Thymus (tissue), 11 donors: ENCODE measurements around the gene SF3B2. TPM values are rescaled to one million over a fixed set of nuclear protein-coding genes. Genes with fewer than 3 reads are reported as not detected.
"Not testable (repeated sequence)": the region's sequence is repeated elsewhere in the genome, so short reads cannot be mapped to it uniquely, and the experiment has no call there.

ENCODE experiments used
- DNase-seq, 9 donors: peaks; one replicate each; pipeline ENCODE4 v3.0.0-alpha.2; 2013; ENCODE audit warnings: low spot score in 9 of 9, low read depth in 6 of 9, missing footprints in 1 of 9
- H3K27ac ChIP-seq, 2 donors: one replicate each; pipeline ENCODE4 v1.5.1; 2013; ENCODE audit warnings: control low read depth in 1 of 2, low read depth in 1 of 2, low read length in 1 of 2, mild to moderate bottlenecking in 1 of 2, moderate library complexity in 1 of 2
- H3K27me3 ChIP-seq, 2 donors: one replicate each; pipeline ENCODE4 v1.5.1; 2013; ENCODE audit warnings: low read length in 1 of 2; ENCODE audit not compliant: control insufficient read depth in 2 of 2, insufficient read depth in 1 of 2
- H3K36me3 ChIP-seq, 2 donors: one replicate each; pipeline ENCODE4 v1.5.1; 2013; ENCODE audit warnings: low read length in 1 of 2, mild to moderate bottlenecking in 1 of 2, moderate library complexity in 1 of 2; ENCODE audit not compliant: control insufficient read depth in 2 of 2, insufficient read depth in 2 of 2
- H3K4me1 ChIP-seq, 2 donors: one replicate each; pipeline ENCODE4 v1.5.1; 2013; ENCODE audit warnings: low read length in 2 of 2; ENCODE audit not compliant: control insufficient read depth in 2 of 2, insufficient read depth in 2 of 2
- H3K4me3 ChIP-seq, 2 donors: one replicate each; pipeline ENCODE4 v1.5.1; 2013; ENCODE audit warnings: low read length in 2 of 2, control low read depth in 1 of 2, mild to moderate bottlenecking in 1 of 2
- H3K9me3 ChIP-seq, 2 donors: one replicate each; pipeline ENCODE4 v1.5.1; 2013; ENCODE audit warnings: low read length in 1 of 2, mild to moderate bottlenecking in 1 of 2; ENCODE audit not compliant: control insufficient read depth in 2 of 2, insufficient read depth in 1 of 2
- WGBS: extraction: QIAGEN DNeasy Blood & Tissue Kit; methylation state at CpG from one replicate; pipeline ENCODE4 v1.1.7; 2013; 5-methylcytosine and 5-hydroxymethylcytosine counted together
- polyA plus RNA-seq: library from polyadenylated mRNA; stranded (reverse); fragments of 200-250 nt; gene quantifications from one replicate; pipeline ENCODE4 v1.2.3, GENCODE V29; 2013
- total RNA-seq: library from RNA; stranded (reverse); fragments of 120-200 nt; gene quantifications from one replicate; pipeline ENCODE4 v1.2.4, GENCODE V29; 2013
- donor health status: healthy.

SF3B2 gene
- total and polyA plus RNA-seq, 2 donors: 127 to 147 TPM

DNA sequence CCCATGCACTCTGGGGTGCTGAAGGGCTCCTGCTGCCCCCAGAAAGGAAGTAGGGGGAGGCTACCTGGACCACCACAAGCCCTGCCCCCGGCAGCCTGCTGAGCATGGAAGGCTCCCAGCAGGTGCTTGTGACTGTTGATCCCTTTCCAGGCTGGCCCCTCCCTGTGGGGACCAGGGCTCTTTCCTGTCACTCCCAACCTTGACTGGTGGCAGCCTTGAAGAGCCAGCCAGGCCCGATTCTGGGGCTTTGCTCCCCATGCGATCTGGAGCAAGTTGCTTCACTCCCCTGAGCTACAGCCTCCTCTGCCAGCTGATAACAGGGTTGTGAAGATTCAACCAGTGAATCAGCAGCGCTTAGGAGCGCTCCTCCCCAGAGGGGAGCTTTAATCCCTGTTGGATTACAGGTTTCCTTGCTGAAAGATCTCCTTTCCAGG is 44.9 kb upstream of the SF3B2 start:
- peaks cover 10 to 31% of the 10 kb centered on the region in 2 donors for H3K27me3 ChIP-seq
- peaks cover 19 to 22% of the 10 kb centered on the region in 2 donors for H3K36me3 ChIP-seq
- WGBS: 43% methylated on average over 5 of the region's 5 CpGs
- peaks cover 7 to 39% of the 10 kb centered on the region in 2 donors for H3K4me1 ChIP-seq
- no peak overlapping the region for H3K4me3 ChIP-seq
- no peak for DNase-seq
- peaks cover 0 to 4% of the 10 kb centered on the region in 2 donors for H3K9me3 ChIP-seq
- H3K27ac ChIP-seq: no peak overlapping the region

DNA sequence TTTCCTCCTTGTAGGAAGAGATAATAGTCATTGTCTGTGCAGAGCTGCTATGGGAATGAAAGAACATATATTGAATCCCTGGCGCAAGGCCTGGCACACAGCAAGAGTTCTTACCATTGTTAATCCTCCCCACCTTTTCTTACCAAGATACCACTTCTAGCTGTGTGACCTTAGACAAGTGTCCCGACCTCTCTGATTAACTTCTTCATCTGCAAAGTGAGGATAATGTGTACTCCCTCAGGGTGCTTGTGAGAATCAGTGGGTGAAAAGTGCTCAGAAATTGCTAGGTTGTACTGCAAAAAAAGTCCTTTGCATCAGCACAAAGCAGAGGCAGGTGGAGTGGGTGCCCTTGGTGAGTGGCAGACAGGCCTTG is 44.1 kb upstream of the SF3B2 start:
- no peak overlapping the region for H3K4me3 ChIP-seq
- H3K4me1 ChIP-seq: peaks cover 2 to 38% of the 10 kb centered on the region in 2 donors
- H3K9me3 ChIP-seq: peaks cover 0 to 4% of the 10 kb centered on the region in 2 donors
- WGBS: 62% methylated on average over 2 of the region's 2 CpGs
- H3K36me3 ChIP-seq: peaks cover 19 to 22% of the 10 kb centered on the region in 2 donors
- no peak for DNase-seq
- H3K27me3 ChIP-seq: peaks cover 12 to 40% of the 10 kb centered on the region in 2 donors
- H3K27ac ChIP-seq: no peak overlapping the region

DNA sequence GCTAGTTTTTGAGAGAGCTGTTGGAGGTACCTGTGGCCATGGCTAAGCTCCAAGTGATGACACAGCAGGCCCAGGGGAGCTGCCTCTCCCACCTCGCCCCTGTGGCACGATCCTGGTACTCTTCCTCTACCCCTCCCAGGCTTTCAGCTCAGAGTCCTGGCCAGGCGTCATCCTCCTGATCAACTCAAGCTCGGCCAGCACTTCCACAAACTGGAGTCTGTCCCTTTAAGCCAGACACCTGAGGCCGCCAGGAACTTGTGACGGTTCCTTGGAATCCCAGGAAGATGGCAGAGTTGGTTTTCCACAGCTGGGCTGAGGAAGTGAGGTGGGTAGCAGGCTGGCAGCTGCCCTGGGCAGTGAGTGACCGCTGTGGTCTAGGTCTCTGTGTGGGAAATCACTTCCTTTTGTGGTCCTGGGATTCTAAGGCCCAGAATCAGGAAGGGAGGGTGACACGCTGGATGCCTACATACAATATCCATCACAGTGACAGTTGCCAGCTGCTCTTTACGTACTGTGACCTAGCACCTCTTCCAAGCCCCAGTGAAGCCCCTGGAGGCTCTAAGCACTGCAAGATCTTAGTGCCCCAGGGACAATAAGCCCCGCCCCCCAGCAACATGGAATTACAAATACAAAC is 43.6 kb upstream of the SF3B2 start:
- WGBS: 87% methylated on average over 10 of the region's 10 CpGs
- peaks cover 12 to 45% of the 10 kb centered on the region in 2 donors for H3K27me3 ChIP-seq
- DNase-seq: no peak
- no peak overlapping the region for H3K27ac ChIP-seq
- peaks cover 17 to 18% of the 10 kb centered on the region in 2 donors for H3K36me3 ChIP-seq
- H3K4me1 ChIP-seq: peaks cover 2 to 36% of the 10 kb centered on the region in 2 donors
- H3K9me3 ChIP-seq: peaks cover 0 to 4% of the 10 kb centered on the region in 2 donors
- H3K4me3 ChIP-seq: no peak overlapping the region

DNA sequence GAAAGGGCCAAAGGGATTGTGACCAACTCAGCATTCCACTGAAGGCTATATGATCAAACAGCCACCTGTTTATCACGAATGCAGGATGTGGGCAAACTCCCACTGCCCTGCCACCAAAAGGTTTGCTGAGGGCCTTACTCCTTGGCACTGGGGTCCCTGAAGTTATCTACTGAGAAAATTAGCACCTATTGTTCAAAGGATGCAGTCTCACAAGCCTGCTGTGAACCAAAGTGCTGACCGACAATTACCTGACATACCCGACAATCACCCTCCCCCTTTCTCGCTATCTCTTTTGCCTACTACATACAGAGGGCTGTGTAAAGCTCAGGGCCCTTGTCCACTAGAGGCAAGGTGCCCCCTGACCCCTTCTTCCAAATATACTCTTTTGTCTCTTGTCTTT is 42.1 kb upstream of the SF3B2 start:
- Histone ChIP-seq H3K4me1 (peaks cover 2 to 32% of the 10 kb centered on the region in 2 donors), H3K27me3 (peaks cover 12 to 50% of the 10 kb centered on the region in 2 donors)
- not testable (repeated sequence) for H3K4me3 ChIP-seq, H3K9me3 ChIP-seq, H3K36me3 ChIP-seq, H3K27ac ChIP-seq, DNase-seq
- WGBS: 87% methylated on average over 4 of the region's 4 CpGs

DNA sequence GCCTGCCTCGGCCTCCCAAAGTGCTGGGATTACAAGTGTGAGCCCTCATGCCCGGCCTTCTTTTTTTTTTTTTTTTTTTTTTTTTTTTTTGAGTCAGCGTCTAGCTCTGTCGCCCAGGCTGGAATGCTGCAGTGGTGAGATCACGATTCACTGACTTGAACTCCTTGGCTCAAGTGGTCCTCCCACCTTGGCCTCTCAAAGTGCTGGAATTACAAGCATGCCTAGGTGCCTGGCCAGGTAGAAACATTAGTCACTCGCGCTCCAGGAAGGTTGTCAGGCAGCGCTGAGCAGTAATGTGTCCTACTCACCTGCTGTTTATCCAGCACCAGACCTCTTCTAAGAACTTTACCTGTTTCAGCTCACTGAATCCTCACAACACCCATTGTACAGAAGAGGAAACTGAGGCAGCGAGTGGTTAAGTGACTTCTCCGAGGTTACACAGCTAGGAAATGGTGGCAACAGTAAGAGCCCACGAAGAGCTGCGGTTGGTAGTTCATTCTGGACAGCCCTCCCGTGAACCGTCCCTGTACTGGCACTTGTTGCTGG is 40.9 kb upstream of the SF3B2 start:
- H3K27ac ChIP-seq: no peak overlapping the region
- no peak for DNase-seq
- WGBS: 63% methylated on average over 14 of the region's 14 CpGs

DNA sequence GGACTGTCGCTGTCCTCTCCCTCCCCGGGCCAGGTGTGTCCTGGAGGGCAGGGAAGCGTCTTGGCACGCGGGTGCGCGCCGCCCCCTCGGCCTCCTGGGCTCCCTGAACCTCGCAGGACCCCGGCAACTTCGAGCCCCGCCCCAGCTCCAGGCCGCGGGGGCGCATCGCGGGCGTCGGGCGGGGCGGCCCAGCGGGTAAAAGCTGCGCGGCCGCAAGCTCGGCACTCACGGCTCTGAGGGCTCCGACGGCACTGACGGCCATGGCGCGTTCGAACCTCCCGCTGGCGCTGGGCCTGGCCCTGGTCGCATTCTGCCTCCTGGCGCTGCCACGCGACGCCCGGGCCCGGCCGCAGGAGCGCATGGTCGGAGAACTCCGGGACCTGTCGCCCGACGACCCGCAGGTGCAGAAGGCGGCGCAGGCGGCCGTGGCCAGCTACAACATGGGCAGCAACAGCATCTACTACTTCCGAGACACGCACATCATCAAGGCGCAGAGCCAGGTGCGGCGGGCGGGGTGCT is 40.3 kb upstream of the SF3B2 start, which contains the start of gene CST6:
CST6 (plus strand) TSS at position 224 of the 519 bp plus-strand sequence; CDS start at position 261, 37 bp downstream.
- no peak for DNase-seq
- Histone ChIP-seq H3K36me3 (peaks cover 0 to under 1% of the 10 kb centered on the region in 2 donors), H3K4me3 (peak within 1 kb of the TSS in 1 of 2 donors; percentile 10), H3K27me3 (peaks cover 12 to 50% of the 10 kb centered on the region in 2 donors), H3K27ac (no peak within 1 kb of the TSS), H3K4me1 (peaks cover 2 to 27% of the 10 kb centered on the region in 2 donors), H3K9me3 (peaks cover 0 to 4% of the 10 kb centered on the region in 2 donors)
- 8% methylated on average over 61 of the region's 61 CpGs for WGBS

More for the DNA sequence above, 40.9 kb upstream of the SF3B2 start:
- H3K9me3 ChIP-seq: peaks cover 0 to 4% of the 10 kb centered on the region in 2 donors
- H3K4me3 ChIP-seq: peak overlapping the region in 1 of 2 donors; percentile 10
- H3K27me3 ChIP-seq: peaks cover 12 to 50% of the 10 kb centered on the region in 2 donors
- peaks cover 2 to 32% of the 10 kb centered on the region in 2 donors for H3K4me1 ChIP-seq
- peaks cover 0 to 4% of the 10 kb centered on the region in 2 donors for H3K36me3 ChIP-seq

DNA sequence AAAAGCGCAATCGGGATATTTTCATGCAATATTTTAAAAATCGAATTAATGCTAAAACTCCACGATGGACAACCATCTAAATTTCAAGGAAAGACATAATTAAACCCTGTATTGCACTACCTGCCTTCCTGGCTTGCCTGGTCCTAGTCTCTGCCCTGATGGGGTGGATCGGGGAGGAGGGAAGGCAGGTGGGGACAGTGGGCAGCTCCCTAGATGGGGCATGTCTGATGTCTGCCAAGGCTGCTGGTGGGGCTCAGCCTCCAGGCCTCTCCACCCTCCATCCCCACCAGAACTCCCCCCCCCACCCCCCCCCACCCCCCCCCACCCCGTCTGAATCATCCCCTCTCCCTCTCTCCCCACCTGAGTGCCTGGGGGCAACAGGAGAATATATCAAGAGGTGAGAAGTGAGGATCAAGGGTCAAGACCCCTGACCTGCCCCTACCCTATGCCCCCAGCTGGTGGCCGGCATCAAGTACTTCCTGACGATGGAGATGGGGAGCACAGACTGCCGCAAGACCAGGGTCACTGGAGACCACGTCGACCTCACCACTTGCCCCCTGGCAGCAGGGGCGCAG is 39.7 kb upstream of the SF3B2 start:
- DNase-seq: no peak
- peaks cover 2 to 21% of the 10 kb centered on the region in 2 donors for H3K4me1 ChIP-seq
- no peaks in the 10 kb centered on the region for H3K36me3 ChIP-seq
- peaks cover 12 to 50% of the 10 kb centered on the region in 2 donors for H3K27me3 ChIP-seq
- WGBS: 71% methylated on average over 12 of the region's 12 CpGs
- H3K9me3 ChIP-seq: peaks cover 0 to 4% of the 10 kb centered on the region in 2 donors
- no peak overlapping the region for H3K27ac ChIP-seq
- no peak overlapping the region for H3K4me3 ChIP-seq

DNA sequence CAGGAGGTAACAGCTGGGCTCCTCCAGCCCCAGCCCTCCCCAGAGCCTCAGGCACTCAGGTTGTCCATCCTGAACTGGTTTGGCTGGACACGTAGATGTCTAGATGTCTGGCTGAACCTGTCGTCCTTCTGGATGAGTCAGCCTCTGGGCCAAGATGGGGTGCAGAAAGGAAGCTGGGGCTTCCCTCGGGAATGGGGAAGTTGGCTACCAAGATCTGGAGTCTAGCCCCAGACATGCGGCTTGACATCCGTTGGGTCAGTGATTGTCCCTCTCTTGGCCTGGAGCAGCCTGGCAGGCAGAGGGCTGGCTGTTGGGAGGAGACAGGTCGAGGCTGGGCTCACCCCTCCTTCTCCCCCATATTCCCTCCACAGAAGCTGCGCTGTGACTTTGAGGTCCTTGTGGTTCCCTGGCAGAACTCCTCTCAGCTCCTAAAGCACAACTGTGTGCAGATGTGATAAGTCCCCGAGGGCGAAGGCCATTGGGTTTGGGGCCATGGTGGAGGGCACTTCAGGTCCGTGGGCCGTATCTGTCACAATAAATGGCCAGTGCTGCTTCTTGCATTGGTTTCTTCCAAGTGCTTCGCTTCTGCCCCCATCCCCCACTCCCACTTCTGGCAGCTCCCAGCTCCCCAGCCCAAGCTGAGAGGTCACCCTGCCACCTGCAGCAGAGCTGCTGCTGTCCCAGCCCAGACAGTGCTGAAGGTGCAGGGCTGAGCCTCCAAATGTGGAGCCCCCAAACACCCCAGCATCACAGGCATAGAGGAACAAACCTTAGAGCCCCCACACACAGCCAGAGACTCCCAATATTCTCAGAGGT is 39.0 kb upstream of the SF3B2 start:
- Histone ChIP-seq H3K27me3 (peaks cover 12 to 50% of the 10 kb centered on the region in 2 donors), H3K4me3 (no peak overlapping the region), H3K27ac (no peak overlapping the region), H3K4me1 (peaks cover 2 to 16% of the 10 kb centered on the region in 2 donors), H3K9me3 (peaks cover 0 to 4% of the 10 kb centered on the region in 2 donors), H3K36me3 (no peaks in the 10 kb centered on the region)
- DNase-seq: no peak
- WGBS: 45% methylated on average over 12 of the region's 12 CpGs
